ENCODE measurements around the gene SKI. TPM values are rescaled to one million over a fixed set of nuclear protein-coding genes. Genes with fewer than 3 reads are reported as not detected.

The SKI gene
- total and polyA plus RNA-seq, 4 donors = 17.1 to 90.7 (median 40.7) TPM

GRCh38 chr1:2224631-2225428 lies 3.3 kb upstream of the SKI start:
- H3K27ac ChIP-seq (ENCODE audit: low read depth in 1 of 2, low read length in 1 of 2) = no peak overlapping the region

GRCh38 chr1:2226525-2227345 lies 1.4 kb upstream of the SKI start:
- TF ChIP-seq CTCF (IDR thresholded peaks at IDR 0.05; ENCODE audit: control extremely low read depth, extremely low read depth) = no peak
- Histone ChIP-seq H3K4me3 (peak overlapping the region; percentile 67), H3K27me3 (ENCODE audit: control insufficient read depth in 3 of 3, insufficient read depth in 3 of 3, low read length in 2 of 3) (no peaks in the 10 kb centered on the region), H3K9me3 (ENCODE audit: control insufficient read depth in 4 of 4, insufficient read depth in 3 of 4, low read length in 3 of 4) (peaks cover 0 to 5% (median 0%) of the 10 kb centered on the region in 4 donors), H3K27ac (ENCODE audit: low read depth in 1 of 2, low read length in 1 of 2) (peak overlapping the region; percentile 99 to 100), H3K9ac (ENCODE audit: insufficient read depth in 1 of 2, low read length in 2 of 2) (peak overlapping the region in 1 of 2 donors; percentile 63), H3K36me3 (ENCODE audit: control insufficient read depth in 4 of 4, insufficient read depth in 4 of 4, low read length in 4 of 4) (peaks cover 0 to 15% (median 0%) of the 10 kb centered on the region in 4 donors), H3K4me1 (ENCODE audit: control insufficient read depth in 5 of 5, insufficient read depth in 5 of 5, low read length in 5 of 5) (peaks cover 0 to 24% (median 4%) of the 10 kb centered on the region in 5 donors)
- WGBS, 2 donors = 19 to 27% methylated on average over 54 to 73 of the region's 73 CpGs
- no peak for DNase-seq
- ATAC-seq (ENCODE audit: insufficient read depth, low FRiP score) = no peak

More at GRCh38 chr1:2224631-2225428, 3.3 kb upstream of the SKI start:
- Histone ChIP-seq H3K9me3 (ENCODE audit: control insufficient read depth in 4 of 4, insufficient read depth in 3 of 4, low read length in 3 of 4) (peaks cover 0 to 5% (median 0%) of the 10 kb centered on the region in 4 donors), H3K4me1 (ENCODE audit: control insufficient read depth in 5 of 5, insufficient read depth in 5 of 5, low read length in 5 of 5) (peaks cover 0 to 9% (median 4%) of the 10 kb centered on the region in 5 donors), H3K4me3 (no peak overlapping the region), H3K36me3 (ENCODE audit: control insufficient read depth in 4 of 4, insufficient read depth in 4 of 4, low read length in 4 of 4) (peaks cover 0 to 6% (median 0%) of the 10 kb centered on the region in 4 donors), H3K9ac (ENCODE audit: insufficient read depth in 1 of 2, low read length in 2 of 2) (no peak overlapping the region), H3K27me3 (ENCODE audit: control insufficient read depth in 3 of 3, insufficient read depth in 3 of 3, low read length in 2 of 3) (no peaks in the 10 kb centered on the region)
- ATAC-seq (ENCODE audit: insufficient read depth, low FRiP score) (no peak), DNase-seq (peak in 1 of 3 donors; percentile 8)
- no peak for TF ChIP-seq CTCF (IDR thresholded peaks at IDR 0.05; ENCODE audit: control extremely low read depth, extremely low read depth)
- 83 to 86% methylated on average over 16 to 18 of the region's 18 CpGs for WGBS, 2 donors

GRCh38 chr1:2227346-2228156 lies 568 bp upstream of the SKI start:
- peak overlapping the region in 1 of 2 donors; percentile 42 for H3K9ac ChIP-seq (ENCODE audit: insufficient read depth in 1 of 2, low read length in 2 of 2)
- H3K9me3 ChIP-seq (ENCODE audit: control insufficient read depth in 4 of 4, insufficient read depth in 3 of 4, low read length in 3 of 4) = peaks cover 0 to 5% (median 0%) of the 10 kb centered on the region in 4 donors
- WGBS, 2 donors = 1% methylated on average over 79 to 129 of the region's 129 CpGs
- ATAC-seq (ENCODE audit: insufficient read depth, low FRiP score) = peak; percentile 95
- peak; percentile 99 for DNase-seq
- H3K4me1 ChIP-seq (ENCODE audit: control insufficient read depth in 5 of 5, insufficient read depth in 5 of 5, low read length in 5 of 5) = peaks cover 2 to 32% (median 10%) of the 10 kb centered on the region in 5 donors
- H3K27ac ChIP-seq (ENCODE audit: low read depth in 1 of 2, low read length in 1 of 2) = peak overlapping the region; percentile 99 to 100
- TF ChIP-seq CTCF (IDR thresholded peaks at IDR 0.05; ENCODE audit: control extremely low read depth, extremely low read depth) = no peak
- peaks cover 0 to 15% (median 0%) of the 10 kb centered on the region in 4 donors for H3K36me3 ChIP-seq (ENCODE audit: control insufficient read depth in 4 of 4, insufficient read depth in 4 of 4, low read length in 4 of 4)
- H3K27me3 ChIP-seq (ENCODE audit: control insufficient read depth in 3 of 3, insufficient read depth in 3 of 3, low read length in 2 of 3) = no peaks in the 10 kb centered on the region
- peak overlapping the region; percentile 67 for H3K4me3 ChIP-seq
